ENCODE data around the gene FOXL2.

FOXL2 gene

GRCh38 chr3:138971766-138972320 is 24.9 kb upstream of the FOXL2 start:
- Histone ChIP-seq H3K4me3 (ENCODE audit: insufficient read depth, low read length, poor library complexity, severe bottlenecking) (no peak overlapping the region), H3K4me2 (ENCODE audit: low read depth, low read length, poor library complexity, severe bottlenecking) (no peak overlapping the region), H3K9ac (ENCODE audit: low read length) (no peak overlapping the region), H3K27me3 (ENCODE audit: low read length) (no peaks in the 10 kb centered on the region), H3F3A (ENCODE audit: insufficient read depth) (no peaks in the 10 kb centered on the region), H3K27ac (ENCODE audit: low read depth, low read length) (no peak overlapping the region), H3K36me3 (ENCODE audit: low read length) (no peaks in the 10 kb centered on the region), H3K9me3 (ENCODE audit: insufficient read depth, low read length) (no peaks in the 10 kb centered on the region), H3K79me2 (ENCODE audit: insufficient read depth, low read length) (no peaks in the 10 kb centered on the region), H2AFZ (ENCODE audit: low read depth, low read length, severe bottlenecking) (no peak overlapping the region), H4K20me1 (ENCODE audit: low read depth, low read length) (no peaks in the 10 kb centered on the region), H3K9me2 (replicated peaks; ENCODE audit: insufficient read depth, low read length) (no peaks in the 10 kb centered on the region)
- TF ChIP-seq EZH2phosphoT487 (conservative IDR thresholded peaks at IDR 0.05; ENCODE audit: low read length) (no peak), CTCF (IDR thresholded peaks at IDR 0.05; ENCODE audit: insufficient read depth, low read length, poor library complexity, severe bottlenecking) (no peak)

GRCh38 chr3:138964923-138965322 is 18.0 kb upstream of the FOXL2 start:
- no peaks in the 10 kb centered on the region for H4K20me1 ChIP-seq (ENCODE audit: low read depth, low read length)
- H3K27ac ChIP-seq (ENCODE audit: low read depth, low read length): no peak overlapping the region
- no peak for TF ChIP-seq CTCF (IDR thresholded peaks at IDR 0.05; ENCODE audit: insufficient read depth, low read length, poor library complexity, severe bottlenecking)
- no peaks in the 10 kb centered on the region for H3K9me2 ChIP-seq (replicated peaks; ENCODE audit: insufficient read depth, low read length)
- no peak overlapping the region for H3K9ac ChIP-seq (ENCODE audit: low read length)
- no peak overlapping the region for H3K4me2 ChIP-seq (ENCODE audit: low read depth, low read length, poor library complexity, severe bottlenecking)
- no peak overlapping the region for H2AFZ ChIP-seq (ENCODE audit: low read depth, low read length, severe bottlenecking)
- H3K9me3 ChIP-seq (ENCODE audit: insufficient read depth, low read length): no peaks in the 10 kb centered on the region; the same call in 1 of the 2 replicates
- H3K36me3 ChIP-seq (ENCODE audit: low read length): no peaks in the 10 kb centered on the region
- no peak overlapping the region for H3K4me3 ChIP-seq (ENCODE audit: insufficient read depth, low read length, poor library complexity, severe bottlenecking)
- no peaks in the 10 kb centered on the region for H3K27me3 ChIP-seq (ENCODE audit: low read length)
- H3K79me2 ChIP-seq (ENCODE audit: insufficient read depth, low read length): no peaks in the 10 kb centered on the region
- H3F3A ChIP-seq (ENCODE audit: insufficient read depth): no peaks in the 10 kb centered on the region

GRCh38 chr3:138964264-138964663 is 17.3 kb upstream of the FOXL2 start:
- Histone ChIP-seq H3K4me2 (ENCODE audit: low read depth, low read length, poor library complexity, severe bottlenecking) (no peak overlapping the region), H3K27ac (ENCODE audit: low read depth, low read length) (no peak overlapping the region), H3K79me2 (ENCODE audit: insufficient read depth, low read length) (no peaks in the 10 kb centered on the region), H3K9me3 (ENCODE audit: insufficient read depth, low read length) (no peaks in the 10 kb centered on the region; the same call in 1 of the 2 replicates), H3K36me3 (ENCODE audit: low read length) (no peaks in the 10 kb centered on the region), H3F3A (ENCODE audit: insufficient read depth) (no peaks in the 10 kb centered on the region), H3K4me3 (ENCODE audit: insufficient read depth, low read length, poor library complexity, severe bottlenecking) (no peak overlapping the region), H3K27me3 (ENCODE audit: low read length) (no peaks in the 10 kb centered on the region), H3K9me2 (replicated peaks; ENCODE audit: insufficient read depth, low read length) (no peaks in the 10 kb centered on the region), H3K9ac (ENCODE audit: low read length) (no peak overlapping the region), H4K20me1 (ENCODE audit: low read depth, low read length) (no peaks in the 10 kb centered on the region), H2AFZ (ENCODE audit: low read depth, low read length, severe bottlenecking) (no peak overlapping the region)
- TF ChIP-seq EZH2phosphoT487 (conservative IDR thresholded peaks at IDR 0.05; ENCODE audit: low read length): no peak
- no peak for TF ChIP-seq CTCF (IDR thresholded peaks at IDR 0.05; ENCODE audit: insufficient read depth, low read length, poor library complexity, severe bottlenecking)
